A673 (cell line): Measurements from ENCODE around the gene RNF125. TPM values are rescaled to one million over a fixed set of nuclear protein-coding genes. Genes with fewer than 3 reads are reported as not detected.
A peak's percentile ranks its signal among the peaks of the same experiment; 100 is the strongest.

Source experiments
- BruUV-seq: library from RNA; stranded (reverse); fragments of 400-500 nt; replicated peaks from 2 replicates; lab custom pipeline; 2021; lab: Mats Ljungman, UMichigan
- CTCF ChIA-PET: fragments of 300-600 bp; sonication (Branson Sonifier 250); formaldehyde crosslinking; loops from one replicate; lab custom pipeline; 2022; ENCODE audit warnings: antibody characterized with exemption; lab: Charles Lee
- POLR2A ChIA-PET: fragments of 300-600 bp; sonication (Branson Sonifier 250); formaldehyde crosslinking; loops from one replicate; lab custom pipeline; 2022; ENCODE audit warnings: antibody characterized with exemption; ENCODE audit not compliant: low non-redundant PET; lab: Charles Lee
- DNase-seq: peaks from one replicate; pipeline ENCODE4 v3.0.0-alpha.2; 2015; ENCODE audit warnings: low spot score
- H3K27ac ChIP-seq: fragments of 200-600 bp; sonication (generic); 2 replicates; pipeline ENCODE4 v1.5.1; 2016; ENCODE audit warnings: mixed run types, low read depth, mild to moderate bottlenecking, mixed read lengths, antibody characterized with exemption, low read length; ENCODE audit not compliant: poor library complexity, severe bottlenecking
- H3K27me3 ChIP-seq: fragments of 200-600 bp; sonication (generic); replicated peaks from 2 replicates; pipeline ENCODE4 v1.6.1; 2017; ENCODE audit warnings: mixed run types, low read depth, mild to moderate bottlenecking, mixed read lengths, antibody characterized with exemption, low read length; ENCODE audit not compliant: insufficient read depth, poor library complexity
- H3K36me3 ChIP-seq: fragments of 200-600 bp; sonication (generic); 2 replicates; pipeline ENCODE4 v1.6.1; 2016; ENCODE audit warnings: mixed run types, mild to moderate bottlenecking, mixed read lengths, antibody characterized with exemption, low read length; ENCODE audit not compliant: insufficient read depth, poor library complexity, severe bottlenecking
- H3K4me1 ChIP-seq: fragments of 200-600 bp; sonication (generic); 2 replicates; pipeline ENCODE4 v1.6.1; 2017; ENCODE audit warnings: mixed run types, mild to moderate bottlenecking, mixed read lengths, antibody characterized with exemption, low read length; ENCODE audit not compliant: insufficient read depth, poor library complexity, severe bottlenecking
- H3K4me3 ChIP-seq: fragments of 200-600 bp; sonication (generic); 2 replicates; pipeline ENCODE4 v1.5.1; 2016; ENCODE audit warnings: low read depth, mixed run types, mild to moderate bottlenecking, mixed read lengths, low read length; ENCODE audit not compliant: poor library complexity, severe bottlenecking
- H3K9me3 ChIP-seq: fragments of 200-600 bp; sonication (generic); 2 replicates; pipeline ENCODE4 v1.6.1; 2016; ENCODE audit warnings: mixed run types, low read depth, mild to moderate bottlenecking, mixed read lengths, antibody characterized with exemption, low read length; ENCODE audit not compliant: poor library complexity, severe bottlenecking
- CTCF ChIP-seq: fragments of 300-800, 200-600 bp; sonication (generic); conservative IDR thresholded peaks from 2 replicates; pipeline ENCODE4 v1.5.1; 2017; ENCODE audit warnings: low read depth, mild to moderate bottlenecking, antibody characterized with exemption, low read length, moderate library complexity, mixed read lengths
- EZH2 ChIP-seq: fragments of 200-600 bp; sonication (generic); IDR thresholded peaks from 2 replicates; pipeline ENCODE4 v1.6.1; 2017; ENCODE audit warnings: borderline replicate concordance, low read depth, mild to moderate bottlenecking, mixed read lengths, antibody characterized with exemption, low read length; ENCODE audit not compliant: poor library complexity, severe bottlenecking
- intact Hi-C: fragments of 100-400 bp; cut with micrococcal nuclease; formaldehyde crosslinking; loops from one replicate; pipeline ENCODE4 v1.10.0; 2022; ENCODE audit not compliant: unreplicated experiment
- total RNA-seq: library from RNA; stranded (reverse); gene quantifications from 2 replicates; pipeline ENCODE4 v1.2.3, GENCODE V29; 2021

RNF125 gene
- total RNA-seq, 1 experiment from 2014 or later: 1.5 TPM

GRCh38 chr18:32093523-32093922, 74.9 kb downstream of the RNF125 start:
- Histone ChIP-seq H3K36me3 (peaks cover 6% of the 10 kb centered on the region), H3K27me3 (no peaks in the 10 kb centered on the region), H3K4me3 (peak overlapping the region; percentile 78), H3K9me3 (no peaks in the 10 kb centered on the region), H3K4me1 (peaks cover 21% of the 10 kb centered on the region), H3K27ac (peak overlapping the region; percentile 98)
- TF ChIP-seq CTCF: no peak
- no peak for TF ChIP-seq EZH2
- POLR2A ChIA-PET: no interaction called here
- intact Hi-C loops: no loop called here
- CTCF ChIA-PET: no interaction called here
- peak; percentile 35 for DNase-seq
- no TSS peak for BruUV-seq

- CTCF ChIA-PET: no interaction called here
- no peak for TF ChIP-seq CTCF
- TF ChIP-seq EZH2: no peak
- DNase-seq: no peak
- POLR2A ChIA-PET: no interaction called here
- Histone ChIP-seq H3K9me3 (no peaks in the 10 kb centered on the region), H3K27ac (no peak overlapping the region), H3K36me3 (peaks cover 6% of the 10 kb centered on the region), H3K4me1 (peaks cover 21% of the 10 kb centered on the region), H3K27me3 (no peaks in the 10 kb centered on the region), H3K4me3 (no peak overlapping the region)
- intact Hi-C loops: no loop called here
- BruUV-seq: no TSS peak
These were observed 76.7 kb downstream of the RNF125 start for GRCh38 chr18:32095192-32095899.

- H3K4me1 ChIP-seq: peaks cover 21% of the 10 kb centered on the region
- no peak overlapping the region for H3K27ac ChIP-seq
- no peak for DNase-seq
- H3K9me3 ChIP-seq: no peaks in the 10 kb centered on the region
- no TSS peak for BruUV-seq
- no peak overlapping the region for H3K4me3 ChIP-seq
- TF ChIP-seq CTCF (no peak), EZH2 (no peak)
- ChIA-PET POLR2A (no interaction called here), CTCF (no interaction called here)
- H3K36me3 ChIP-seq: peaks cover 6% of the 10 kb centered on the region
- H3K27me3 ChIP-seq: no peaks in the 10 kb centered on the region
- intact Hi-C loops: no loop called here
These were observed 77.2 kb downstream of the RNF125 start for GRCh38 chr18:32095900-32096229.
